ENCODE measurements around the gene DBNDD2. TPM values are rescaled to one million over a fixed set of nuclear protein-coding genes. Genes with fewer than 3 reads are reported as not detected.

The DBNDD2 gene
- total RNA-seq, 1 donor from 2014 or later, result 7.1 TPM

DNA sequence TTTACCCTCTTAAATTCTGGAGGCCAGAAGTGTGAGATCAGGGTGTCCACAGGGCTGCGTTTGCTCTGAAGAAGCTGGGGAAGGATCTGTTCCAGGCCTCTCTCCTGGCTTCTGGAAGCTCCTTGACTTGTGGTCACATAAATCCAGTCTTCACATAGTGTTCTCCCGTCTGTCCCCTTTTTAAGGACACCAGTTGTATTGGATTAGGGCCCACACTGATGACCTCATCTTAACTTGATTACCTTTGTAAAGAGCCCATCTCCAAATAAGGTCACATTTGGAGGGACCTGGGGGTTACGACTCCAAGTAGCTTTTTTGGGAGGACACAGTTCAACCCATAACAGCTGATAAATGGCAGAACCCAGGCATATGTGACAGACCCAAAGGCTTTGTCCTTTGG, 41.4 kb downstream of the DBNDD2 start:
- DNase-seq (ENCODE audit: low read depth), result no peak

DNA sequence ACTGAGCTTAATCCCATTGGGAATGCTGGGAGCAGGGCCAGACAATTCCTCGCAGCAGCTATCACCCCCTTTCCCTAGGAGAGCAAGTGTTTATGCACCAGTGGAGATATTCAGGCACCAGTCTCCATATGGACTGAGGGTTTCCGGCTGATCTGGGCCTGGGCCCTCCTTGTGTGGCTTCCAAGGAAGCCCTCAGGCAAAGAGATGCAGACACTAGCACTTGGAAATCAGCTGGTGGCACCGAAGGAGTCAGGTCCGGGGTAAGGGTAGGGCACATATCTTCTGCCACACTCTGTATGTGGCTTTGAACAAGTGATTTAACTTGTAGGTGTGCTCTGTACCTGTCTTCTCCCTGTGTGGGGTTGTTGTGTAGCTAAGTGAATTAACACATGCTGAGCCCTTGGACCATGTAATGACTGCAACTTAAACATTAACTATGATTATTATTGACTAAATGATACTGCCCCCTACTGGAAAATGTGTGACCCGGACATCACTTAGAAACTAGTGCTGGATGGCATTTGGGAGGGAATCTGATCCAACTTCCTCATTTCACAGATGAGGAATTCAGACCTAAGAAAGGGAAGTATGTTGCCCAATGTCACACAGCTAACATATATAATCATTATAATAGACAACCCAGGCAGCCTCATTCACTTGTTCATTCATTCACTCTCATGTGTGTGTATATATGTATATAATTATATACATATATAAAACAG, 42.2 kb downstream of the DBNDD2 start:
- peak; percentile 80 for DNase-seq (ENCODE audit: low read depth)

- no peak for DNase-seq (ENCODE audit: low read depth)
Measured at GRCh38 chr20:45452238-45452637, 44.1 kb downstream of the DBNDD2 start.

GRCh38 chr20:45452772-45453691, 44.9 kb downstream of the DBNDD2 start:
- no peak for DNase-seq (ENCODE audit: low read depth)

GRCh38 chr20:45456632-45457031, 48.5 kb downstream of the DBNDD2 start:
- peak; percentile 47 for DNase-seq (ENCODE audit: low read depth)

DNA sequence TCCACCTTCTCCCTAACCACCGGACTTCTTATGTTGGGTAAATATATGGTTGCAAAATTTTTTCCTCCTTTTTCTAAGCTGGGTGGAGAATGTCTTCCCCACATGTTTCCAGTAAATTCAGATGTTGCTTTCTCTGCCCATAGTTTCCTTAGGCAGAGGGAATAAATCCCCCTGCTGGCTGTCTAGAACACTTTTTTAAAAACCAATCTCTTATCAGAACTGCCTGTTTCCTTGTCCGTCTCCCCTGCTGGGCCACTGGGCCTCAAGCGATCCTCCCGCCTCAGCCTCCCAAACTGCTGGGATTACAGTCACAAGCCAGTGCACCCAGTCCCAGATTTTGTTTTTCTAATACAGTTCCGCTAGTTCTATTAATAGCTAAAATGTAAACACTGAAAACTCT, 51.5 kb downstream of the DBNDD2 start:
- peak; percentile 13 for DNase-seq (ENCODE audit: low read depth)

Other genes with a start within 250 kb of the DBNDD2 start
- 0.55 TPM in 1 of 2 replicates, not detected in the other for gene PI3, start 233.4 kb upstream of the DBNDD2 start, total RNA-seq
- not detected in 2 replicates for gene SEMG1, start 201.3 kb upstream of the DBNDD2 start, total RNA-seq
- not detected in 2 replicates for gene SEMG2, start 186.9 kb upstream of the DBNDD2 start, total RNA-seq
- 58.2 and 256 TPM in 2 replicates for gene SLPI, start 153.7 kb upstream of the DBNDD2 start, total RNA-seq
- not detected in 2 replicates for gene RBPJL, start 101.4 kb upstream of the DBNDD2 start, total RNA-seq
- not detected in 2 replicates for gene MATN4, start 100.0 kb upstream of the DBNDD2 start, total RNA-seq
- 500 and 534 TPM in 2 replicates for gene SDC4, start 59.9 kb upstream of the DBNDD2 start, total RNA-seq
- 23.6 and 41.0 TPM in 2 replicates for gene SYS1, start 45.1 kb upstream of the DBNDD2 start, total RNA-seq
- not detected in 2 replicates for gene TP53TG5, start 30.0 kb upstream of the DBNDD2 start, total RNA-seq
- 16.3 and 32.9 TPM in 2 replicates for gene PIGT, start 7.9 kb downstream of the DBNDD2 start, total RNA-seq
- gene WFDC2, start 61.5 kb downstream of the DBNDD2 start, total RNA-seq, result 1.6 and 25.0 TPM in 2 replicates
- not detected in 2 replicates for gene SPINT3, start 107.3 kb downstream of the DBNDD2 start, total RNA-seq
- gene WFDC6, start 131.2 kb downstream of the DBNDD2 start, total RNA-seq, result not detected in 2 replicates
- gene EPPIN, start 139.1 kb downstream of the DBNDD2 start, total RNA-seq, result not detected in 2 replicates
- gene WFDC8, start 171.0 kb downstream of the DBNDD2 start, total RNA-seq, result not detected in 2 replicates
- gene WFDC10A, start 221.4 kb downstream of the DBNDD2 start, total RNA-seq, result not detected in 2 replicates
- not detected in 2 replicates for gene WFDC9, start 223.0 kb downstream of the DBNDD2 start, total RNA-seq